Stimulated activated CD8-positive, alpha-beta memory T cell treated with anti-CD3 and anti-CD28 coated beads, Interleukin-4, amount 100 ng/mL, for 1 hour (primary cell): ENCODE measurements around the gene TMCC3.

Source experiments
- DNase-seq, 2 donors: peaks; one replicate each; pipeline ENCODE4 v3.0.0-alpha.2; 2020; ENCODE audit warnings: low read depth in 2 of 2, low spot score in 1 of 2

Gene TMCC3

DNA sequence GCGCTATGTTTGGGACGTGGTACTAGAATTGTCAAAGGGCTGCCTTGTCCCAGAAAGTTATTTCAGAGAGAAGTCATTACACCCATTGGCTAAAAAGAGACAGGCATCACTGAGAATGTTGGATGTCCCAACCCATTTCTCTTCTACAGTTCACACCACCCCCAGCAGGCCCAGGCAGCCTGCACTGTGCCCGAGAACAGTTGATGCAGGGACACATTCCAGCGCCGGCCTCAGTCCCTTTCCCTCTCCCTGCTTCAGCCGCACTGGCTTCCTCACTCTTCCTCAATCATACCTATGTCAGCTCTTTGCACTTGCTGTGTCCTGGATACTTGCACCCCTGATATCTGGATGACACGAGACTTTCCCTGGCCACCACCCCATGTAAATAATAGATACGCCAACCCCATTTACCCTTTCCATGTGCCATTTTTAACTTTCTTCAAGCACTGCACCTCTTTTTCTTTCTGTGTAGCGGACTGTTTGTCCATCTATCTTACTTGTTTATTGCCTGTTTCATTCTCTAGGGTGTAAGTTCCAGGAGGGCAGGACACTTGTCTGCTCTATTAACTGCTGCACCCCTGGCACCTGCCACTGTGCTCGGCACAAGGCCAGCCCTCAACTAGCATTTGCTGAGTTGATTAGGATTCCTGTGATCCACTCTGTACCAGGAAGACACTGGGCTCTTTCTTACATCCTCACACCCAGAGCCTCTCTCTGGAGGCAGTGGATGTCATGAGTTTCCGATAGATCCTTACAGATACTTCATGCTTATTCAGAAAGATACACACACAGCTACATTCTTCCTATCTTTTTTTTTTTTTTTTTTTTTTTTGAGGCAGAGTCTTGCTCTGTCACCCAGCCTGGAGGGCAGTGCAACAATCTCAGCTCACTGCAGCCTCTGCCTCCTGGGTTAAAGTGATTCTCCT is 114.1 kb downstream of the TMCC3 start:
- DNase-seq = no peak

DNA sequence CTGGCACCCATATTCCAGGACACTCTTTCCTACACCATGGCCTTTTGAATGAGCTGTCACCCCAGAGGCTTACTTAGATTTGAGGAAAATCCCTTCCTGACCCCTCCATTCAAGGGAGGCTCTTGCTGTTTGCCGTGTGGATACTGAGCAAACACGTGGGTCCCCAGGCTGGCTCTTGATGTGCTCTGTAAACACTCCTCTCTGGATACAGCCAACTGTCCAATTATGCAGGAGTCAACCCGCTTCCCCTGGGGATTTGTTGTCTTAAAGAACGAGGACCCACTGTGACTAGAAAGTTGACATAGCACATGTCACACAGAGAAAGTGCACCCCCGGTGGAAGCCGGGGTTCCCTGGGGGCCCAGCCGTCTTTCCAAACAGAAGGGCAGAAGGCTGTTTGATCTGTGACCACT is 114.8 kb downstream of the TMCC3 start:
- no peak for DNase-seq

DNA sequence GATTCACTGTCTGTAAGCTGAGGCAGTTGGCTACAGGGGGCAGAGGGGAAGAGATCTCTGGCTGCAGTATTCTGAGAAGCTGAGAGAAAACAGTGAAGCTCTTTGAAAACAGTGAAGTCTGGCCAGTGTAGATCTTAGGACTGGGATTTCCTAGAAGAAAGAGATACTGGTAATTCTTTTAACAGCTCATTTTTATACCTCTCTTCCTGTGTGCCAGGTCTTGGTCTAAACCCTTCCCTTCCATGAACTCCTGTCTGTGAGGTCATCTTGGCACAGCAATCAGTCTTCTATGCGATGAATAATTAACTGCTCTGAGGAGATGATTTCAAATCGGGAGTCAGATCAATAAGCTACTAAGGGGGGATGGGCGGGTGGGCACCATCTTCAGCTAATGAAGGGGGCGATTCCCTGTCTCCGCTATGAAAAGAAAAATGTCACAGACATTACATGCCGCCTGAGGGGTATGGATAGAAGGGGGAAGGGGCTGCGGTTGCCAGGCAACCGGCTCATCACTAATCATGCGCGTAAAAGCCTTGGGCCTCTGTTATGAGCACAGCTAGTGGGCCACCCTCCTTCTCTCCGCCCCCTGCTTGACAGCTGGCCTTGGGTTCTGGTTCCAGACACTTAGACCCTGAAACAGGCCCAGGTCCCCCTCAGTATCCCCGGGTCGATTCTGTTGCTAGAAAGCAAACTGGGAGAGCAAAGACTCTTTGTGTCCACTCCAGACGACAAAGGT is 115.4 kb downstream of the TMCC3 start:
- no peak for DNase-seq

DNA sequence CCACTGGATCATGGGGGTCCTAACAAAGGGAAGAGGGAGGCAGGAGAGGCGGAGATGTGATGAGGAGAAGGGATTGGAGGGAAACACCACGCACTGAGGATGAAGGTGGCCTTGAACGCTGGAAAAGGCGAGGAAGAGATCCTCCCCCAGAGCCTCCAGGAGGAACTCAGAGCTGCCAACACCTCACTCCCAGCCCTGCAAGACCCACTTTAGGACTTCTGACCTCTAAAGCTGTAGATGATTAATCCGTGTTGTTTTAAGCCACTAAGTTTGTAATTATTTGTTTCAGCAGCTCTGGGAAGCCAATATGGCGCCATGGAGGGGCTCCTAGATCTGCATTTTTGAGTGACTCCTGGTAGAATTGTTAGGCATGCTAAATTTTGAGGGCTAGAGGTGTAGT is 116.1 kb downstream of the TMCC3 start:
- DNase-seq = no peak

DNA sequence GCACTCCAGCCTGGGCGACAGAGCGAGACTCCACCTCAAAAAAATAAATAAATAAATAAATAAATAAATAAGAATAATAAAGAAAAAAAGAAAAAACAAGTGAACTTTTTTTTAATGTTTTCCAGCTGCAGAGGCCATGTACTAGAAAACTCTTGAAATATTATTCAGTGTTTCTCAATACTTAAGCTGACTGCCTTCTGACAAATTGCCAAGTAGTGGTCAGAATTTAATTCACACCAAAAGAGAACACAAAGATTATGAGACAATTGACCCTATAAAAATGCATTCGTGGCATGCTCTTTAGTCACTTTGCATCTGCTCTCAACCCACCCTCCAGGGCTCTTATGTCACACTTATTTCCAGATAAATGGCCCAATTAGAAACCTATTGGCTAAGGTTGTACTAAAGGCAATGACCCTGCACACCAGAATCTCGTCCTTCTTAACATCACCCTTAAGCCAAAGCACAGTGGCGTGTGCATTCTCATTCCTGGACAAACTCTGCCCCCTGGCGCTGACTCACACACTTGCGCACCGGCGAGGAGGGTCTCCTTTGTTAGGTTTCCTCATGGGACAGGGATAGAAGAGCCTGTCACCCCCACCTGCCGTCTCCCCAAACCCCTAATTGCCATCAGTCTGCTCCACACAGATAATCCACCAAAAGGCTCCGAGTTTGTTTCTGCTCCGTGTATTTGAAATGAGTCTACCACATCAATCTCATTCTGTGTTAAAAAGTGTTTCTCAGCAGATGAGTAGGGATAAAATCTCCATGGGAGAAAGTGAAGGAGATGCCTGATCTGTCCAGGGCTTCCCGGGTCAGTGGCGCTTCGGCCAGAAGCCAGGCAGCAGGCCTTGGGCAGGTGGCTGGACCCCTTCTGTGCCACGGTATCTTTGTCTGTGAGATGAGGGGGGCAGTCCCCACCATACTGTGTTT is 117.6 kb downstream of the TMCC3 start:
- DNase-seq = peak; percentile 14 to 44

DNA sequence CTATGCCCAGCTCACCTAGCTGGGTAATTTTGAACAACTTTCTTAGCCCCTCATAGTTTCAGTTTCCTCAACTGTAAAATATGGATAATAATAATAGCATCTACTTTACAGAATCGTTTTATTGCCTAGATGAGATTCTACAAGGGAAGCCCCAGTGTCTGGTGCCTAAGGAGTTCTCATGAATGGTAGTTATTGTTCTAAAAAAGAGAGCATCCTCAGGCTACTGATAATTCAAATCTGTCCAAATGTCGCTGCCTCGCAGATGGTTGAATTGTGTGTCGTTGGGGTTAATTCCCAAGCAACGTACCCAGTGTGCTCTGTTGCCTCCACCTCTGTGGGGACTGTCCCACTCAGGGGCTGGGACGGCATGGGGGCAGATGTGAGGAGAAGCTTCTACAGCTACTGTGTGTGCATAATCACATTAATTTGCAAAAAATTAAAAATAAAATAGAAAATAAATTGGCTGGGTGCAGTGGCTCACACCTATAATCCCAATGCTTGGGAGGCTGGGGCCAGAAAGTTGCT is 119.1 kb downstream of the TMCC3 start:
- DNase-seq = no peak

DNA sequence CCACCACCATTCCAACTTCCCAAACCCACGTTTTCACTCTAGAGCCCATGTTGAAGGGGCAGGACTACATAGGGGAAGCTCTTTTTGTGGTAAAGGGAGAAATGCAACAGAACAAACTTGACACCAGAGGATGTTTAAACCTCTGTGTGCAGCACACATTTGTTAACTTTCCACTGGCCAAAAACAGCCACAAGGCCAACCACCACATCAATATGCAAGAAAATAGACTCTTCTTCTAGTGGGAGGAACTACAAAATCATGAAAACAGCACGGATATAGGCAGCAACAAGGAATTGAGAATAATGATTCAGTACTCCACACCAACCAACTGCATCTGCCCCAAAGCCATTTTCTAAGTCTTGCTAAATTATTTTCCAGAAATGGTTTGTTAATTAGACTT is 124.4 kb downstream of the TMCC3 start:
- no peak for DNase-seq
